ENCODE measurements around the gene CST4. TPM values are rescaled to one million over a fixed set of nuclear protein-coding genes. Genes with fewer than 3 reads are reported as not detected.

The CST4 gene
- total RNA-seq, 2 donors from 2014 or later: not detected

- no peak for TF ChIP-seq CTCF (IDR thresholded peaks at IDR 0.05)
- H3K36me3 ChIP-seq: no peaks in the 10 kb centered on the region
- H3K27ac ChIP-seq: no peak overlapping the region
- ATAC-seq (ENCODE audit: insufficient number of reproducible peaks, low FRiP score, low read depth): no peak
- H3K4me3 ChIP-seq: no peak overlapping the region
- DNase-seq (ENCODE audit: low spot score): no peak
- no peaks in the 10 kb centered on the region for H3K27me3 ChIP-seq (replicated peaks; ENCODE audit: insufficient read depth)
- H3K9me3 ChIP-seq: no peaks in the 10 kb centered on the region
- H3K4me1 ChIP-seq (ENCODE audit: control insufficient read depth in 1 of 2, low read depth in 2 of 2): no peaks in the 10 kb centered on the region
Observed at GRCh38 chr20:23672158-23672557, 16.7 kb downstream of the CST4 start.

DNA sequence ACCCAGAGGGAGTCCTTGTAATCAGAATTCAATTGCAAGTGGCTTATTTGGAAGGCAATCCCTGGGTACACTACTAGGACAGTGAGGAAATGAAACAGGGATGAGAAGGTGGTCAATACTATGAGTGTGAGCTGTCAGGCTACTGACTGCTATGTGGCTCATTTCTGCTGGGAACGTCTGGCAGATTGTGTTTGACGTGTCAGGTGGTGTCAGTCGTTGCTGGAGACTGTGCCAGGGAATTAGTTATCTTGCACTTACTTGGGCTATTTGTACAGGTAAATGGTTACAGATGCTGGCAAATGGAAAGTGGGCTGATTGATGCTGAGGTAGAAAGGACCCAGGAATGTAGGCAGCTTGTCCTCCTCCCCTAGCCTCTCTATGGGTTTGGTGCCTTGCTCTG, 17.4 kb downstream of the CST4 start:
- H3K9me3 ChIP-seq: no peaks in the 10 kb centered on the region
- no peaks in the 10 kb centered on the region for H3K4me1 ChIP-seq (ENCODE audit: control insufficient read depth in 1 of 2, low read depth in 2 of 2)
- DNase-seq (ENCODE audit: low spot score) (no peak), ATAC-seq (ENCODE audit: insufficient number of reproducible peaks, low FRiP score, low read depth) (no peak)
- H3K27ac ChIP-seq: no peak overlapping the region
- H3K36me3 ChIP-seq: no peaks in the 10 kb centered on the region
- no peak overlapping the region for H3K4me3 ChIP-seq
- H3K27me3 ChIP-seq (replicated peaks; ENCODE audit: insufficient read depth): no peaks in the 10 kb centered on the region
- TF ChIP-seq CTCF (IDR thresholded peaks at IDR 0.05): no peak

GRCh38 chr20:23670361-23670760, 18.5 kb downstream of the CST4 start:
- ATAC-seq (ENCODE audit: insufficient number of reproducible peaks, low FRiP score, low read depth): no peak
- DNase-seq (ENCODE audit: low spot score): no peak

GRCh38 chr20:23669866-23670265, 19.0 kb downstream of the CST4 start:
- DNase-seq (ENCODE audit: low spot score) (no peak), ATAC-seq (ENCODE audit: insufficient number of reproducible peaks, low FRiP score, low read depth) (no peak)
- Histone ChIP-seq H3K27ac (no peak overlapping the region), H3K27me3 (replicated peaks; ENCODE audit: insufficient read depth) (no peaks in the 10 kb centered on the region), H3K4me1 (ENCODE audit: control insufficient read depth in 1 of 2, low read depth in 2 of 2) (no peaks in the 10 kb centered on the region), H3K9me3 (no peaks in the 10 kb centered on the region), H3K36me3 (no peaks in the 10 kb centered on the region), H3K4me3 (no peak overlapping the region)
- no peak for TF ChIP-seq CTCF (IDR thresholded peaks at IDR 0.05)

More at GRCh38 chr20:23670361-23670760, 18.5 kb downstream of the CST4 start:
- no peaks in the 10 kb centered on the region for H3K36me3 ChIP-seq
- no peak for TF ChIP-seq CTCF (IDR thresholded peaks at IDR 0.05)
- H3K27ac ChIP-seq: no peak overlapping the region
- H3K4me3 ChIP-seq: no peak overlapping the region
- H3K27me3 ChIP-seq (replicated peaks; ENCODE audit: insufficient read depth): no peaks in the 10 kb centered on the region
- H3K4me1 ChIP-seq (ENCODE audit: control insufficient read depth in 1 of 2, low read depth in 2 of 2): no peaks in the 10 kb centered on the region
- H3K9me3 ChIP-seq: no peaks in the 10 kb centered on the region

GRCh38 chr20:23669327-23669726, 19.5 kb downstream of the CST4 start:
- no peak overlapping the region for H3K4me3 ChIP-seq
- no peaks in the 10 kb centered on the region for H3K36me3 ChIP-seq
- no peak overlapping the region for H3K27ac ChIP-seq
- DNase-seq (ENCODE audit: low spot score): no peak
- no peaks in the 10 kb centered on the region for H3K9me3 ChIP-seq
- ATAC-seq (ENCODE audit: insufficient number of reproducible peaks, low FRiP score, low read depth): no peak
- no peak for TF ChIP-seq CTCF (IDR thresholded peaks at IDR 0.05)
- no peaks in the 10 kb centered on the region for H3K27me3 ChIP-seq (replicated peaks; ENCODE audit: insufficient read depth)
- no peaks in the 10 kb centered on the region for H3K4me1 ChIP-seq (ENCODE audit: control insufficient read depth in 1 of 2, low read depth in 2 of 2)

All from thoracic aorta (tissue), 2 donors.